Measurements from ENCODE around the gene NPBWR2. TPM values are rescaled to one million over a fixed set of nuclear protein-coding genes. Genes with fewer than 3 reads are reported as not detected.

Gene NPBWR2
- polyA plus RNA-seq, 1 donor from 2014 or later: not detected

DNA sequence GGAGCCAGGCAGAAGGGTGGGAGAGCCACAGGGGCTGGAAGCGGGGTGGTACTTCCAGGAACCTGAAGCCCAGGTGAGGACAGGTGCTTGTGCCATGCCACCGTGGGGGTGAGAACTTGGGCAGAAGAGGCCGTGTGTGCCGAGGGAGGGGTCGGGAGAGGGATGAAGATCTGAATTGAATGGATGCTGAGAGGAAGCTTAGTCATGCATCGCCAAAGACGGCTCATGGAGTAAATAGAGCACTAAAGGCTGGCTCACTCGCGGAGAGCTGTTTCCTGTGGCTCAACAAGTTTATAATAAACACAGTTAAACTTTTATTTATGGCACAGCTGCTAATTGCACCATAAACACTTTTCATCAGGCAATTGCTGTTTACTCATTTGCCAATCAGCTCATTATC, 35.2 kb upstream of the NPBWR2 start:
- Histone ChIP-seq H3K27me3 (ENCODE audit: insufficient read depth, low read depth, low read length) (no peaks in the 10 kb centered on the region), H3K9me3 (ENCODE audit: low read length) (no peaks in the 10 kb centered on the region), H3K4me2 (ENCODE audit: low read length) (no peak overlapping the region), H3K4me3 (ENCODE audit: low read length) (no peak overlapping the region), H4K20me1 (ENCODE audit: insufficient read depth) (no peaks in the 10 kb centered on the region), H3K36me3 (ENCODE audit: insufficient read depth, low read length) (no peaks in the 10 kb centered on the region), H3K9ac (ENCODE audit: low read length) (no peak overlapping the region), H3K79me2 (replicated peaks; ENCODE audit: insufficient read depth, low read length) (no peaks in the 10 kb centered on the region), H2AFZ (ENCODE audit: low read depth, low read length) (no peak overlapping the region), H3K27ac (ENCODE audit: low read length) (no peak overlapping the region), H3K9me2 (ENCODE audit: insufficient read depth, low read length) (no peaks in the 10 kb centered on the region), H3F3A (ENCODE audit: insufficient read depth, low read length, poor library complexity, severe bottlenecking) (no peaks in the 10 kb centered on the region)
- no peak for TF ChIP-seq EP300 (conservative IDR thresholded peaks at IDR 0.05; ENCODE audit: poor library complexity, severe bottlenecking)

- Histone ChIP-seq H3K4me3 (ENCODE audit: low read length) (no peak overlapping the region), H3K4me2 (ENCODE audit: low read length) (no peak overlapping the region), H3K9ac (ENCODE audit: low read length) (no peak overlapping the region), H2AFZ (ENCODE audit: low read depth, low read length) (no peak overlapping the region), H3K27me3 (ENCODE audit: insufficient read depth, low read depth, low read length) (no peaks in the 10 kb centered on the region), H3K79me2 (replicated peaks; ENCODE audit: insufficient read depth, low read length) (no peaks in the 10 kb centered on the region), H4K20me1 (ENCODE audit: insufficient read depth) (no peaks in the 10 kb centered on the region), H3F3A (ENCODE audit: insufficient read depth, low read length, poor library complexity, severe bottlenecking) (no peaks in the 10 kb centered on the region), H3K36me3 (ENCODE audit: insufficient read depth, low read length) (no peaks in the 10 kb centered on the region), H3K9me2 (ENCODE audit: insufficient read depth, low read length) (no peaks in the 10 kb centered on the region), H3K9me3 (ENCODE audit: low read length) (no peaks in the 10 kb centered on the region), H3K27ac (ENCODE audit: low read length) (no peak overlapping the region)
- TF ChIP-seq CTCF (IDR thresholded peaks at IDR 0.05; ENCODE audit: poor library complexity, severe bottlenecking) (no peak), TAF1 (IDR thresholded peaks at IDR 0.05; ENCODE audit: low read depth) (no peak), RAD21 (conservative IDR thresholded peaks at IDR 0.05) (no peak), SMC3 (conservative IDR thresholded peaks at IDR 0.05; ENCODE audit: poor library complexity) (no peak), POLR2AphosphoS5 (IDR thresholded peaks at IDR 0.05) (no peak), EZH2 (IDR thresholded peaks at IDR 0.05; ENCODE audit: borderline replicate concordance, insufficient read depth, low read length, poor library complexity, severe bottlenecking) (no peak), REST (IDR thresholded peaks at IDR 0.05; ENCODE audit: borderline replicate concordance) (no peak), EP300 (conservative IDR thresholded peaks at IDR 0.05; ENCODE audit: poor library complexity, severe bottlenecking) (no peak), MXI1 (conservative IDR thresholded peaks at IDR 0.05; ENCODE audit: poor library complexity, severe bottlenecking) (no peak)
Observed at GRCh38 chr20:64140956-64141355, 33.6 kb upstream of the NPBWR2 start.

Data from neural cell (in vitro differentiated cells).